WTC11 (cell line): Measurements from ENCODE around the gene MIOX.

ENCODE experiments used
- CREB1 ChIP-seq: sonication (generic); formaldehyde crosslinking; IDR thresholded peaks from 2 replicates; pipeline ENCODE4 v1.8.0; 2023; ENCODE audit warnings: mild to moderate bottlenecking, missing genetic modification reagents
- FOXJ3 ChIP-seq: sonication (generic); formaldehyde crosslinking; IDR thresholded peaks from 2 replicates; pipeline ENCODE4 v1.9.0; 2021; ENCODE audit warnings: missing genetic modification reagents, mild to moderate bottlenecking, borderline replicate concordance
- GABPB1 ChIP-seq: sonication (generic); formaldehyde crosslinking; IDR thresholded peaks from 2 replicates; pipeline ENCODE4 v1.8.1; 2023; ENCODE audit warnings: mild to moderate bottlenecking, missing genetic modification reagents
- NR2C2 ChIP-seq: sonication (generic); formaldehyde crosslinking; IDR thresholded peaks from 2 replicates; pipeline ENCODE4 v1.8.0; 2022; ENCODE audit warnings: mild to moderate bottlenecking, missing genetic modification reagents
- SP1 ChIP-seq: sonication (generic); formaldehyde crosslinking; conservative IDR thresholded peaks from 2 replicates; pipeline ENCODE4 v1.8.1; 2022; ENCODE audit warnings: missing genetic modification reagents
- TCF7 ChIP-seq: sonication (generic); formaldehyde crosslinking; IDR thresholded peaks from 2 replicates; pipeline ENCODE4 v1.8.0; 2022; ENCODE audit warnings: mild to moderate bottlenecking, low read depth, missing genetic modification reagents, moderate library complexity
- ZBTB21 ChIP-seq: sonication (generic); formaldehyde crosslinking; IDR thresholded peaks from 2 replicates; pipeline ENCODE4 v1.8.1; 2023; ENCODE audit warnings: mild to moderate bottlenecking, missing genetic modification reagents, borderline replicate concordance
- TF ChIP-seq, protein P1 (sequence below): fragments of 200-600 bp; IDR thresholded peaks from 2 replicates; pipeline ENCODE4 v1.8.0; 2022; ENCODE audit warnings: antibody characterized with exemption
- TF ChIP-seq, protein P2 (sequence below): sonication (generic); formaldehyde crosslinking; IDR thresholded peaks from 2 replicates; pipeline ENCODE4 v1.8.1; 2022; ENCODE audit warnings: mild to moderate bottlenecking, missing genetic modification reagents, moderate library complexity, borderline replicate concordance
- TF ChIP-seq, protein P3 (sequence below): sonication (generic); formaldehyde crosslinking; IDR thresholded peaks from 2 replicates; pipeline ENCODE4 v1.8.1; 2023; ENCODE audit warnings: mild to moderate bottlenecking, missing genetic modification reagents, moderate library complexity
- TF ChIP-seq, protein P4 (sequence below): sonication (generic); formaldehyde crosslinking; IDR thresholded peaks from 2 replicates; pipeline ENCODE4 v1.8.0; 2023; ENCODE audit warnings: missing genetic modification reagents, mild to moderate bottlenecking, borderline replicate concordance

DNA sequence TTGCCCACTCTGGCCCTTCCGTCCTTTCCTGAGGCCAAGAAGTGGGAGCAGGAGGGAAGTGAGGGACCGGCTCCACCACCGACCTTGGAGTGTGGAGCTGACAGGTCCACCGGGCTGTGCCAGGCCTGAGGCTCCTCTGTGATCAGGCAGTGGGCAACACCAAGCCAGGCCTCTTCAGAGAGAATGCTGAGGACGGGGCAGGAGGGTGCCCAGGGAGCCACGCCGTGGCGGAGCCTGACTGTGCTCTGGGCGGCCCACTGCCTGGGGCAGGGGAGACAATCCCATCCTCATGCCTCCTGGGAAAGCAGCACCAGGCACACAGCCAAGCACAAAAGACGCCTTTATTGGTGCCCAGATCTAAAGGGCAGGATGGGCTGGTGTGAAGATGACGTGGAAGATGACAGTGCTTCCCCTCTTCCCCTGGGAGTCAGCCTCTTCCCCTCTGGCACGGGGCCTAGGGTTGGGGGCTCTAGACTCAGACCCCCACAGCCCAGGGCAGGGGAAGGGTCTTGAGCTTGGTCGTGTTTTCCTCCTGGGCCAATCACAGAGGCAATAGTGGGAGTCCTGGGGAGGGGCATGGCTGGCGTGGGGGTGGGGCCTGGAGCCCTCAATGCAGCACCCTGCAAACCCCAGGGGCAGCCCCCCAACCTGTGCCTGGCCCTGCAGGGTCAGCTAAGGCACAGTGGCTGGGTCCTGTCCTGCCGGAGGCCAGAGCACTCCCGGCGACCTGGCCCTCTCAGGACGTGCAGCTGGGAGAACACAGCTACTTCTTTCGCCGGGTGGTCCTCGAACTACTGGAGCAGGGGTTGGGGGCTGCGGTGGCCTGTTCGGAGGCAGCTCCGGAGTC is 16.2 kb downstream of the MIOX start:
- TF ChIP-seq, protein P1, sequence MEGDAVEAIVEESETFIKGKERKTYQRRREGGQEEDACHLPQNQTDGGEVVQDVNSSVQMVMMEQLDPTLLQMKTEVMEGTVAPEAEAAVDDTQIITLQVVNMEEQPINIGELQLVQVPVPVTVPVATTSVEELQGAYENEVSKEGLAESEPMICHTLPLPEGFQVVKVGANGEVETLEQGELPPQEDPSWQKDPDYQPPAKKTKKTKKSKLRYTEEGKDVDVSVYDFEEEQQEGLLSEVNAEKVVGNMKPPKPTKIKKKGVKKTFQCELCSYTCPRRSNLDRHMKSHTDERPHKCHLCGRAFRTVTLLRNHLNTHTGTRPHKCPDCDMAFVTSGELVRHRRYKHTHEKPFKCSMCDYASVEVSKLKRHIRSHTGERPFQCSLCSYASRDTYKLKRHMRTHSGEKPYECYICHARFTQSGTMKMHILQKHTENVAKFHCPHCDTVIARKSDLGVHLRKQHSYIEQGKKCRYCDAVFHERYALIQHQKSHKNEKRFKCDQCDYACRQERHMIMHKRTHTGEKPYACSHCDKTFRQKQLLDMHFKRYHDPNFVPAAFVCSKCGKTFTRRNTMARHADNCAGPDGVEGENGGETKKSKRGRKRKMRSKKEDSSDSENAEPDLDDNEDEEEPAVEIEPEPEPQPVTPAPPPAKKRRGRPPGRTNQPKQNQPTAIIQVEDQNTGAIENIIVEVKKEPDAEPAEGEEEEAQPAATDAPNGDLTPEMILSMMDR, result no peak
- TF ChIP-seq NR2C2 (CRISPR knock-in tag), result no peak
- TF ChIP-seq, protein P2, sequence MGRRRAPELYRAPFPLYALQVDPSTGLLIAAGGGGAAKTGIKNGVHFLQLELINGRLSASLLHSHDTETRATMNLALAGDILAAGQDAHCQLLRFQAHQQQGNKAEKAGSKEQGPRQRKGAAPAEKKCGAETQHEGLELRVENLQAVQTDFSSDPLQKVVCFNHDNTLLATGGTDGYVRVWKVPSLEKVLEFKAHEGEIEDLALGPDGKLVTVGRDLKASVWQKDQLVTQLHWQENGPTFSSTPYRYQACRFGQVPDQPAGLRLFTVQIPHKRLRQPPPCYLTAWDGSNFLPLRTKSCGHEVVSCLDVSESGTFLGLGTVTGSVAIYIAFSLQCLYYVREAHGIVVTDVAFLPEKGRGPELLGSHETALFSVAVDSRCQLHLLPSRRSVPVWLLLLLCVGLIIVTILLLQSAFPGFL (CRISPR knock-in tag), result no peak
- TF ChIP-seq SP1 (CRISPR knock-in tag), result no peak
- no peak for TF ChIP-seq FOXJ3 (CRISPR knock-in tag)
- TF ChIP-seq GABPB1 (CRISPR knock-in tag), result no peak
- TF ChIP-seq, protein P3, sequence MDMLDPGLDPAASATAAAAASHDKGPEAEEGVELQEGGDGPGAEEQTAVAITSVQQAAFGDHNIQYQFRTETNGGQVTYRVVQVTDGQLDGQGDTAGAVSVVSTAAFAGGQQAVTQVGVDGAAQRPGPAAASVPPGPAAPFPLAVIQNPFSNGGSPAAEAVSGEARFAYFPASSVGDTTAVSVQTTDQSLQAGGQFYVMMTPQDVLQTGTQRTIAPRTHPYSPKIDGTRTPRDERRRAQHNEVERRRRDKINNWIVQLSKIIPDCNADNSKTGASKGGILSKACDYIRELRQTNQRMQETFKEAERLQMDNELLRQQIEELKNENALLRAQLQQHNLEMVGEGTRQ (CRISPR knock-in tag), result no peak
- TF ChIP-seq CREB1 (CRISPR knock-in tag), result no peak
- no peak for TF ChIP-seq ZBTB21 (CRISPR knock-in tag)
- no peak for TF ChIP-seq TCF7 (CRISPR knock-in tag)
- TF ChIP-seq, protein P4, sequence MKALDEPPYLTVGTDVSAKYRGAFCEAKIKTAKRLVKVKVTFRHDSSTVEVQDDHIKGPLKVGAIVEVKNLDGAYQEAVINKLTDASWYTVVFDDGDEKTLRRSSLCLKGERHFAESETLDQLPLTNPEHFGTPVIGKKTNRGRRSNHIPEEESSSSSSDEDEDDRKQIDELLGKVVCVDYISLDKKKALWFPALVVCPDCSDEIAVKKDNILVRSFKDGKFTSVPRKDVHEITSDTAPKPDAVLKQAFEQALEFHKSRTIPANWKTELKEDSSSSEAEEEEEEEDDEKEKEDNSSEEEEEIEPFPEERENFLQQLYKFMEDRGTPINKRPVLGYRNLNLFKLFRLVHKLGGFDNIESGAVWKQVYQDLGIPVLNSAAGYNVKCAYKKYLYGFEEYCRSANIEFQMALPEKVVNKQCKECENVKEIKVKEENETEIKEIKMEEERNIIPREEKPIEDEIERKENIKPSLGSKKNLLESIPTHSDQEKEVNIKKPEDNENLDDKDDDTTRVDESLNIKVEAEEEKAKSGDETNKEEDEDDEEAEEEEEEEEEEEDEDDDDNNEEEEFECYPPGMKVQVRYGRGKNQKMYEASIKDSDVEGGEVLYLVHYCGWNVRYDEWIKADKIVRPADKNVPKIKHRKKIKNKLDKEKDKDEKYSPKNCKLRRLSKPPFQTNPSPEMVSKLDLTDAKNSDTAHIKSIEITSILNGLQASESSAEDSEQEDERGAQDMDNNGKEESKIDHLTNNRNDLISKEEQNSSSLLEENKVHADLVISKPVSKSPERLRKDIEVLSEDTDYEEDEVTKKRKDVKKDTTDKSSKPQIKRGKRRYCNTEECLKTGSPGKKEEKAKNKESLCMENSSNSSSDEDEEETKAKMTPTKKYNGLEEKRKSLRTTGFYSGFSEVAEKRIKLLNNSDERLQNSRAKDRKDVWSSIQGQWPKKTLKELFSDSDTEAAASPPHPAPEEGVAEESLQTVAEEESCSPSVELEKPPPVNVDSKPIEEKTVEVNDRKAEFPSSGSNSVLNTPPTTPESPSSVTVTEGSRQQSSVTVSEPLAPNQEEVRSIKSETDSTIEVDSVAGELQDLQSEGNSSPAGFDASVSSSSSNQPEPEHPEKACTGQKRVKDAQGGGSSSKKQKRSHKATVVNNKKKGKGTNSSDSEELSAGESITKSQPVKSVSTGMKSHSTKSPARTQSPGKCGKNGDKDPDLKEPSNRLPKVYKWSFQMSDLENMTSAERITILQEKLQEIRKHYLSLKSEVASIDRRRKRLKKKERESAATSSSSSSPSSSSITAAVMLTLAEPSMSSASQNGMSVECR (CRISPR knock-in tag), result no peak
